Measurements from ENCODE around the gene CCNK.
A peak's percentile ranks its signal among the peaks of the same experiment; 100 is the strongest.

The CCNK gene

DNA sequence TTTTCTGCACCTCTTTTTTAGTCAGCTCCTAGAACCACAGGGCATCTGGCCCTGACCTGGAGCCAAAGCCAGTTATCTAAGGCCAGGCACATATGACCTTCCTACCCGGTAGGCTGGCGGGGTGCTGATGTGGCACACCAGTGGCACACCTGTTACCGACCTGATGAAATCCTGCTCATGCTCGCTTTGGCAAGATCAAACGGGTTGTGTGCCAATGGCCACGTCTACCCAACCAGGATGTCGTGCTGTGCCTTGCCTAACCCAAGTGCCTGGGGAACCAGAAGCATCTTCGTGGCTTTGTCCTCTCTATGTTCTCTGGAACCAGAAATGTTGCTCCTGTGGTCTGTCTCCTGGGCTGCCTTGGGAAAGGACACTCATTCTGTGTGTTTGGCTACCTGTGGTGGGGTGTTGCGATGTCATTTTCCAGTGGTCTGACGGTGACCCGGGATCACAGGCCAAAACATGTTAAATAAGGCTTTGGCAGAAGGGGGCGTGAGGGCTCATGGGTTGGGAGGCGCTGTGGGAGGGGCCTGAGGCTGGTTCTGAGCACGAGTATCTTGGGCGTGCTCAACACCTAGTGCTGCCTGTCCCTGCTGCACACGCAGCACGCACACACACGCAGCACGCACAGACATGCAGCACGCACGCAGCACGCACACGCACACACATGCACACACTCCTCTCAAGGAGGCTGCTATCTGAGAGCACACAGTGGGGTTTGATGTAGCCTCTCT is 27.9 kb downstream of the CCNK start:
- H3K4me3 ChIP-seq (ENCODE audit: low read depth, low read length) = no peak overlapping the region
- H3K36me3 ChIP-seq (replicated peaks) = peaks cover 68% of the 10 kb centered on the region
- in situ Hi-C loops (cut with HindIII; ENCODE audit: low pct_ligation_motif_present, low sequenced_read_pairs) = no loop called here

GRCh38 chr14:99509871-99510555 is 28.8 kb downstream of the CCNK start:
- peaks cover 60% of the 10 kb centered on the region for H3K36me3 ChIP-seq (replicated peaks)

More for the DNA sequence above, 27.9 kb downstream of the CCNK start:
- no peak for TF ChIP-seq CTCF (IDR thresholded peaks at IDR 0.05; ENCODE audit: low read depth, low read length, missing control alignments)
- H3K27me3 ChIP-seq (replicated peaks) = no peaks in the 10 kb centered on the region
- no peak for DNase-seq
- H3K27ac ChIP-seq = no peak overlapping the region

GRCh38 chr14:99510556-99511139 is 29.4 kb downstream of the CCNK start:
- in situ Hi-C loops (cut with HindIII; ENCODE audit: low pct_ligation_motif_present, low sequenced_read_pairs) = no loop called here
- TF ChIP-seq CTCF (IDR thresholded peaks at IDR 0.05; ENCODE audit: low read depth, low read length, missing control alignments) = no peak
- Histone ChIP-seq H3K27me3 (replicated peaks) (no peaks in the 10 kb centered on the region), H3K27ac (no peak overlapping the region), H3K36me3 (replicated peaks) (peaks cover 54% of the 10 kb centered on the region), H3K4me3 (ENCODE audit: low read depth, low read length) (no peak overlapping the region)
- DNase-seq = no peak

More at GRCh38 chr14:99509871-99510555, 28.8 kb downstream of the CCNK start:
- no peak for DNase-seq
- Histone ChIP-seq H3K27ac (no peak overlapping the region), H3K27me3 (replicated peaks) (no peaks in the 10 kb centered on the region), H3K4me3 (ENCODE audit: low read depth, low read length) (no peak overlapping the region)
- TF ChIP-seq CTCF (IDR thresholded peaks at IDR 0.05; ENCODE audit: low read depth, low read length, missing control alignments) = no peak
- in situ Hi-C loops (cut with HindIII; ENCODE audit: low pct_ligation_motif_present, low sequenced_read_pairs) = no loop called here

DNA sequence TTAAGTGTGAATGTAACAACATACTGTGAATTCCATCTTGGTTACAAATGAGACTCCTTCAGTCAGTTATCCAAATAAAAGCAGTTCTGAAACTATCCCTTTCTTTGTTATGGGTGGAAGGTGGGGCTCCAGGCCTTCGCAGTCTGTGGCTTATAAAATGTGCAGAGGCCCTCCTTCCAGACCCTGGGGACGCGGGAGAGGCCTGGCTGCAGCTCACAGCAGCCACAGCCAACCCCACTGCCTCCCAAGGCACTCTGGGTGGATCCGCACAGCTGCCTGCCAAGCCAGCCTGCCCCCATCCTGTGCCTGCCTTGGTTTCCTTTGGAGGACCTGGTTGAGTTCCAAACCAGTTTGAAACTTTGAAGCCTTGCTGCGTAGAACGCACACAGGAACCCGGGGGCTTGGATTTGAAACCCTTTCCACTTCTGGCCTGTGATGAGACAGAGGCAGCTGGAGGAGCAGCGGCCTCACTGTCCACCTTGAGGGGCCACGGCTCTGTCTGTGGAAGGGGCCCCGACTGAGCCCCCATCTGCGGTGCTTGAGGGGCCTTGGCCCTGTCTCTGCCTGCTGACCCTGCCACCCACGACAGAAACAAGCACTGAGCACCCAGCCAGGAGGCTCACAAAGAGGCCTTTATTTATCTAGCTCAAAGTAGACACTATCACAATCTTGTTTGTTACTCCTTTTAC is 30.4 kb downstream of the CCNK start:
- H3K27ac ChIP-seq = no peak overlapping the region
- H3K4me3 ChIP-seq (ENCODE audit: low read depth, low read length) = no peak overlapping the region
- H3K36me3 ChIP-seq (replicated peaks) = peaks cover 45% of the 10 kb centered on the region
- DNase-seq = peak; percentile 12
- in situ Hi-C loops (cut with HindIII; ENCODE audit: low pct_ligation_motif_present, low sequenced_read_pairs) = no loop called here
- no peak for TF ChIP-seq CTCF (IDR thresholded peaks at IDR 0.05; ENCODE audit: low read depth, low read length, missing control alignments)
- no peaks in the 10 kb centered on the region for H3K27me3 ChIP-seq (replicated peaks)

- no peak overlapping the region for H3K4me3 ChIP-seq (ENCODE audit: low read depth, low read length)
- in situ Hi-C loops (cut with HindIII; ENCODE audit: low pct_ligation_motif_present, low sequenced_read_pairs) = no loop called here
- no peak for DNase-seq
- no peaks in the 10 kb centered on the region for H3K27me3 ChIP-seq (replicated peaks)
- H3K36me3 ChIP-seq (replicated peaks) = peaks cover 40% of the 10 kb centered on the region
- TF ChIP-seq CTCF (IDR thresholded peaks at IDR 0.05; ENCODE audit: low read depth, low read length, missing control alignments) = no peak
- no peak overlapping the region for H3K27ac ChIP-seq
Observed at GRCh38 chr14:99512110-99512449, 30.9 kb downstream of the CCNK start.

Data from brain microvascular endothelial cell (primary cell).